Cardiac fibroblast (primary cell): ENCODE results near the gene CCR7.

ENCODE experiments used
- DNase-seq, 2 donors: peaks; one replicate each; pipeline versions ENCODE4 v3.0.0 to v3.0.0-alpha.2; 2010; ENCODE audit warnings: low read depth in 2 of 2
- H3K4me3 ChIP-seq, 2 donors: replicated peaks in 1 of 2; 1 replicate in 1 of 2; 2 replicates in 1 of 2; pipeline ENCODE4 v1.5.1; 2011; ENCODE audit warnings: low read depth in 2 of 2, low read length in 2 of 2, mild to moderate bottlenecking in 2 of 2, moderate library complexity in 1 of 2
- TF ChIP-seq, protein P1 (sequence below): IDR thresholded peaks from one replicate; pipeline ENCODE4 v1.5.1; 2011; ENCODE audit warnings: low read depth, mild to moderate bottlenecking, low read length, inconsistent platforms

Gene CCR7

DNA sequence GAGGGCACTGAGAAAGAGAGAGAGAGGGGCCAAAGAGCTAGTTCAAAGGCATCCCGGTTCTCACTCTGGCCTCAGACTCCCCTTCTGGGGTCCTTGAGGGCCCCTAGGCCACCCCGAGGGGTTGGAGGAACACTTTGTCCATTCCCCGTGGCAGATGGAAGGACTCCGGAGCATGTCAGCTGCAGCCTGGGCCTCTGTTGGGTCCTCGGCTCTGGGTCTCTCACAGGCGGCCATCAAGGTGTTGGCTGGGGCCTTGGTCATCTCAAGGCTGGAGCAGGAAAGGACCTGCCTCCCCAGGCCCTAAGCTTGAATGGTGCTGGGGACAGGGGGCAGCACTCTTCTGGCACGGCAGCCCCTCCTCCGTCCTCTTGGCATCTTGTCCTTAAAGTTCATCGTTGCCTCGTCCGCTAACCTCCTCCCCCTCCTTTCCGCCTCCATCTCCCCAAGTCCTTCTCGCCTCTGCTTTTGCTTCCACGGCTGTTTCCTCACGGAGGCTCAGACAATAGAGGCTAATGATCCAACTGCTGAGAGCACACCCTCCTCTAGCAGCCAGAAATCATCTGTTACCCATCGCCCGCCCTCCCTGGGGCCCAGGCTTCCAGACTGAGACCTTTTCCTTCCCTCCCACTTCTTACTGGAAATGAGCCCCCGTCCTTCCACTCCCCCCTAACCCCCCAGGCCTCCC, 23.3 kb downstream of the CCR7 start:
- DNase-seq: no peak
- no peak overlapping the region for H3K4me3 ChIP-seq

DNA sequence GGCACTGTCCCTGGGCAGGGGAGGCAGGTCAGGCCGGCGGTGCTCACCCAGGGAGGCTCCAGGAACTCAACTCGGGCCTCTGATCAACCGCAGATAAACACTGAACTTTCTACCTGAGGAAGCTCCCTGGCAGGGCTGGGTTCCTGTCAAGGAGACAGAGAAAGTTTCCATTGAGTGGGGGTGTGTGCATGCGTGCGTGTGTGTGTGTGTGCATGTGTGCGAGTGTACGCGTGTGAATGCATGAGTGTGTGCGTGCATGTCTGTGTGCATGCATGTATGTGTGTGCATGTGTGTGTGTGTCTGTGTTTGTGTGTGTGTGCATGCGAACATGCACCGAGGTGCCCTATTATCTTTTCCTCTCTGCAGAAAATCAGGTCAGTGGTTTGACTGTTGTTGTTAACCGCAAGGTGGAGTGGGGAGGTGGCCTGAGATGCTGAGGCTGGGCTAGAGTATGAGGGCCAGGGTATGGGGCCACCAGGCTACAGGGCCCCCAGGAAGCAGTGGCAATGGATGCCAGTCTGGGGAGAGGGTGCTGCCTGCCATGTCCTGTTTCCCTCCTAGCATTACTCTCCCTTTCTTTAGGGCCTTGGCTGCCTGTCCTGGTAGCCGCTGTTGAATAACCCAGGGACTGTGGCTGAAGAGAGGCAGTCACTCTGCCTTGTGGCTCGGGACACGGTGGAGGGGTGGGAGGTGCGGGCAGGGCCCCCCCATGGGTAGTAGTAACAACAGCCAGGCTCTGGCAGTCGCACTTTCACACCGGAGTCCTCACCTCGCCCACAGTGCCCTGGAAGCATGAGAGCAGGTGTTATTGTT, 24.0 kb downstream of the CCR7 start:
- H3K4me3 ChIP-seq: no peak overlapping the region
- DNase-seq: no peak
- TF ChIP-seq, protein P1, sequence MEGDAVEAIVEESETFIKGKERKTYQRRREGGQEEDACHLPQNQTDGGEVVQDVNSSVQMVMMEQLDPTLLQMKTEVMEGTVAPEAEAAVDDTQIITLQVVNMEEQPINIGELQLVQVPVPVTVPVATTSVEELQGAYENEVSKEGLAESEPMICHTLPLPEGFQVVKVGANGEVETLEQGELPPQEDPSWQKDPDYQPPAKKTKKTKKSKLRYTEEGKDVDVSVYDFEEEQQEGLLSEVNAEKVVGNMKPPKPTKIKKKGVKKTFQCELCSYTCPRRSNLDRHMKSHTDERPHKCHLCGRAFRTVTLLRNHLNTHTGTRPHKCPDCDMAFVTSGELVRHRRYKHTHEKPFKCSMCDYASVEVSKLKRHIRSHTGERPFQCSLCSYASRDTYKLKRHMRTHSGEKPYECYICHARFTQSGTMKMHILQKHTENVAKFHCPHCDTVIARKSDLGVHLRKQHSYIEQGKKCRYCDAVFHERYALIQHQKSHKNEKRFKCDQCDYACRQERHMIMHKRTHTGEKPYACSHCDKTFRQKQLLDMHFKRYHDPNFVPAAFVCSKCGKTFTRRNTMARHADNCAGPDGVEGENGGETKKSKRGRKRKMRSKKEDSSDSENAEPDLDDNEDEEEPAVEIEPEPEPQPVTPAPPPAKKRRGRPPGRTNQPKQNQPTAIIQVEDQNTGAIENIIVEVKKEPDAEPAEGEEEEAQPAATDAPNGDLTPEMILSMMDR: no peak

More for the DNA sequence above, 23.3 kb downstream of the CCR7 start:
- TF ChIP-seq, protein P1: no peak

DNA sequence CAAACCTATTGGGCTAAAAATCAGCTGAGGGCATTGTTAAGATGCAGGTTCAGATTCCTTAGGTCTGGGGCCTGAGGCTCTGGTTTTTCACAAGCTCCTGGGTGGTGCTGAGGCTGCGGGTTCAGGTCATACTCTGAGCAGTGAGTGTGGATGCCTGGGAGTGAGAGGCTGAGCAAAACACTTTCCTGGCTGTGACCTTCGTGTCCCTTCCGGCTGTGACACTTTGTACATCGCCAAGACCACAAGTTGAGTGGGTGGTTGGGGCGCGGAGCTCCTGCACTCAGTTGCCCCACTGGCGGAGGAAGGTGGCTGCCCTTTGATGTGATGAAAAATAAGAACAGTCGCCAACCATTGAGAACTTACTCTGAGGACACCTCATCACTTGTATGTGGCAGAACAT, 24.8 kb downstream of the CCR7 start:
- TF ChIP-seq, protein P1: no peak
- DNase-seq: no peak
- H3K4me3 ChIP-seq: no peak overlapping the region

DNA sequence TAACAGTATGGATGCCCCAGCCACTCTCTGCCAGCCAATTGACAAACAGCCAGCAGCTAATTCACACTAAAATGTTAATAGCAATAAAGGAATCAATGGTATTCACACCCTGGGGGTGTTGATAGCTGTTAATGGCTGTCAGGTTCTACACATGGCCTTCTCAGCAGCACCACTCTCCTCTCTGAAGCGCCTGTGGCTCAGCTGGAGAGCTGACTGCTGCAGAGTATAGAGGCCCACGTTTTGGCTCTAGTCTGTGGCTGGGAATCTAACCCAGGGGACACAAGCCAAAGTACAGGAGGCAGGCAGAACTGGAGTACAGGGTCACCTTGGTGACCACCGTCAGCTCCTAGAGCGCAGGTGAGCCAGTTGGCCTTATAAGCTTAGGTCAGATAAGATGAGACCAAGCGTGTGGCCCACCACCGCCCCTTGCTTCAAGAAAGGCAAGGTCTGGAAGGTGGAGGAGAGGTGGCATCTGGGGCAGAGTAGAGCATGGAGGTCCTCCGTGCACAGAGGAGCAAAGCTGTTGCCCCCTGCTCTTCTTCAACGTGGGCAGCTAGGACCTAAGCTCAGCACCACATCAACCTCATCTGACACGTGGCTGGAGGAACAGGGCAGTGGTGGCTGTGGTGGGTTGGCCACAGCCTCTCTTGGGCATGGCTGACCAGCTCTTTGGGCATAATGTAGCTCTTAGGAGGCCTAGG, 25.4 kb downstream of the CCR7 start:
- DNase-seq: no peak
- H3K4me3 ChIP-seq: no peak overlapping the region
- TF ChIP-seq, protein P1: no peak

DNA sequence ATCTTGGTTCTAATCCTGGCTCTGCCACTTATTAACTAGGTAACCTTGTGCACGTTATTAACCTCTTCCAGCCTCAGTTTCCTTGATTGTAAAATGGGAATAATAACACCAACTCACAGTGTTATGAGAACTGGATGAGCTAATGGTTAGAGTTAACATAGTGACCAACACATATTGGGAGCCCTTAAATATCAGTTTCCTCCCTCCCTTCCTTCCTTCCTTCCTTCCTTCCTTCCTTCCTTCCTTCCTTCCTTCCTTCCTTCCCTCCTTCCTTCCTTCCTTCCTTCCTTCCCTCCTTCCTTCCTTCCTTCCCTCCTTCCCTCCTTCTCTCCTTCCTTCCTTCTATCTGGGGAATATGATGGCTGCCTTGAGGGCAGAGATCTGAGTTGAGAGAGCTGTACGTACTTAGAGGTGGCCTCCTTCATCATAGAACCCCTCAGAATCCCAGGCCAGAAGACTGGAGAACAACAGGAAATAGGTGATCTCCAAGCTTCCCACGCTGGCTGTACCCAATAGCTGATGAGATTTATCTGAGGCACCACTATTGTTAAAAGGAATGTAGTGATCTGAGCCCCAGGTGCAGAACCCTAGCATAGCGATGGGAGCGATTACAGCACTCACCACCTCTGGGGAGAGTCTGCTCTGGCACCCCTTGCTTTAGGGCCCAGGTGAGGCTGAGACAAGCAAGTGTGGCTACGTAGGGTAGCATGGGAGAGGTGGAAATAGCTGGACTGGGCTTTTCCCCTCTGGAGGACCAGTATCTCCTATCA, 26.2 kb downstream of the CCR7 start:
- DNase-seq: no peak
- H3K4me3 ChIP-seq: no peak overlapping the region
- TF ChIP-seq, protein P1: no peak
